Stimulated activated CD8-positive, alpha-beta memory T cell treated with anti-CD3 and anti-CD28 coated beads, Interleukin-12 subunit alpha, Interleukin-12 subunit beta, amount 100 ng/mL, for 1 hour (primary cell): Measurements from ENCODE around the gene PSTPIP2.
"Not testable (repeated sequence)": the region's sequence is repeated elsewhere in the genome, so short reads cannot be mapped to it uniquely, and the experiment has no call there.

Source experiments
- DNase-seq: peaks from one replicate; pipeline ENCODE4 v3.0.0-alpha.2; 2020; ENCODE audit warnings: low read depth

PSTPIP2 gene

GRCh38 chr18:45981821-45982220, 90.2 kb downstream of the PSTPIP2 start:
- no peak for DNase-seq

- DNase-seq = no peak
These were observed 91.8 kb downstream of the PSTPIP2 start for GRCh38 chr18:45980229-45980628.

- DNase-seq = no peak
These were observed 94.0 kb downstream of the PSTPIP2 start for GRCh38 chr18:45978084-45978483.

GRCh38 chr18:45976974-45977373, 95.1 kb downstream of the PSTPIP2 start:
- DNase-seq = no peak

GRCh38 chr18:45976566-45976965, 95.5 kb downstream of the PSTPIP2 start:
- DNase-seq = no peak

- DNase-seq = peak; percentile 49
These were observed 97.9 kb downstream of the PSTPIP2 start for GRCh38 chr18:45974088-45974536.

GRCh38 chr18:45967007-45967706, 104.9 kb downstream of the PSTPIP2 start, which contains the start of gene EPG5:
Gene EPG5, minus strand, starts transcription at chr18:45967329. Its CDS starts 90 bp downstream, at chr18:45967239.
- DNase-seq = peak; percentile 84

GRCh38 chr18:45964913-45965312, 107.1 kb downstream of the PSTPIP2 start:
- DNase-seq = not testable (repeated sequence)

- no peak for DNase-seq
These were observed 109.2 kb downstream of the PSTPIP2 start for GRCh38 chr18:45962866-45963265.

GRCh38 chr18:45962461-45962860, 109.6 kb downstream of the PSTPIP2 start:
- peak; percentile 29 for DNase-seq

GRCh38 chr18:45959484-45959883, 112.6 kb downstream of the PSTPIP2 start:
- not testable (repeated sequence) for DNase-seq

GRCh38 chr18:45958730-45959129, 113.3 kb downstream of the PSTPIP2 start:
- no peak for DNase-seq

- DNase-seq = no peak
These were observed 114.0 kb downstream of the PSTPIP2 start for GRCh38 chr18:45958027-45958426.

- no peak for DNase-seq
These were observed 115.0 kb downstream of the PSTPIP2 start for GRCh38 chr18:45957100-45957499.

- DNase-seq = no peak
These were observed 117.8 kb downstream of the PSTPIP2 start for GRCh38 chr18:45954070-45954934.

GRCh38 chr18:45951016-45951714, 120.9 kb downstream of the PSTPIP2 start:
- no peak for DNase-seq

GRCh38 chr18:45945669-45946068, 126.4 kb downstream of the PSTPIP2 start:
- DNase-seq = no peak

GRCh38 chr18:45940724-45941123, 131.3 kb downstream of the PSTPIP2 start:
- no peak for DNase-seq

- DNase-seq = no peak
These were observed 132.8 kb downstream of the PSTPIP2 start for GRCh38 chr18:45939236-45939635.

- DNase-seq = no peak
These were observed 133.5 kb downstream of the PSTPIP2 start for GRCh38 chr18:45938488-45938935.

- DNase-seq = no peak
These were observed 136.3 kb downstream of the PSTPIP2 start for GRCh38 chr18:45935591-45936335.
